HPDE6-E6E7 (cell line): Measurements from ENCODE around the gene NKAP.
"Not testable (repeated sequence)": the region's sequence is repeated elsewhere in the genome, so short reads cannot be mapped to it uniquely, and the experiment has no call there.

ENCODE experiments used
- DNase-seq: peaks from one replicate; pipeline ENCODE4 v3.0.0; 2011; ENCODE audit warnings: missing footprints; ENCODE audit errors: extremely low spot score

NKAP gene

DNA sequence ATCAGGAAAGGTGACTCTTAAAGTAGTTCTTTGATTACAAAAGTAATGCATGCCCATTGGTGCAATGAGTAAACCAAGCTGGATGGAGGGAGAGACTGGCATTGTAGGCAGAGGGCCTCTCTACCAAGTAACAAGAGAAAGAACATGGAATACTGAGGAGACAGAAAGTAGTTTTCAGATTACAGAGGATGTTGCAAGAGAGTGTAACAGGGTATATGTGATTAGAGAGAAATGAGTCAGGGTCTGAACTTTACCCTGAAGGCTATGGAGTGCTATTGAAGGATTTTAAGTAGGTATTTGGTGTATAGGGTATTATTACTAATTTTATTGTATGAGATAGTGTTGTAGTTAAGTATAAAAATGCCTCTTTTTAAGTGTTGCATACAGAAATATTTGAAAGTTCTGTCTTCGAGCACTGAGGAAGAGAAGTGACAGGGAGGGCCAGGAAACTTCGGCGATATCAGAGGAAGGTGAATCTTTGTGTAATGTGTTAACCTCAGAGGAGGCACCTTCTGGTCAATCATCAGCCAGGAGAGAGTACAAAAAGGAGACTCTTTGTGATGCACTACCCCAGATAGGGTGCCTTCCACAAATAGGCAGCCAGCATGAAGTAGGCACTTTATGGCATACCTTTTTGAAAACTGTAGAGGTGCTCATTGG is 8.2 kb downstream of the NKAP start:
- DNase-seq = no peak

DNA sequence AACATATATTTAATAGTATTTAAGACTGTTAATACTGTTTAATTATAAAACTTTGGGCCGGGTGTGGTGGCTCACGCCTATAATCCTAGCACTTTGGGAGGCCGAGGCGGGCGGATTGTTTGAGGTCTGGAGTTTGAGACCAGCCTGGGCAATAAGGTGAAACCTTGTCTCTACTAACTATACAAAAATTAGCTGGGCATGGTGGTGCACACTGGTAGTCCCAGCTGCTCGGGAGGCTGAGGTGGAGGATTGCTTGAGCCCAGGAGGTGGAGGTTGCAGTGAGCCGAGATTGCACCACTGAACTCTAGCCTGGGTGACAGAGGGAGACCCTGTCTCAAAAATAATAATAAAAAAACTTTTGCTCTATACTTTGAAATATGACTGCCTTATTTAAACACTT is 21.2 kb downstream of the NKAP start:
- DNase-seq = not testable (repeated sequence)

DNA sequence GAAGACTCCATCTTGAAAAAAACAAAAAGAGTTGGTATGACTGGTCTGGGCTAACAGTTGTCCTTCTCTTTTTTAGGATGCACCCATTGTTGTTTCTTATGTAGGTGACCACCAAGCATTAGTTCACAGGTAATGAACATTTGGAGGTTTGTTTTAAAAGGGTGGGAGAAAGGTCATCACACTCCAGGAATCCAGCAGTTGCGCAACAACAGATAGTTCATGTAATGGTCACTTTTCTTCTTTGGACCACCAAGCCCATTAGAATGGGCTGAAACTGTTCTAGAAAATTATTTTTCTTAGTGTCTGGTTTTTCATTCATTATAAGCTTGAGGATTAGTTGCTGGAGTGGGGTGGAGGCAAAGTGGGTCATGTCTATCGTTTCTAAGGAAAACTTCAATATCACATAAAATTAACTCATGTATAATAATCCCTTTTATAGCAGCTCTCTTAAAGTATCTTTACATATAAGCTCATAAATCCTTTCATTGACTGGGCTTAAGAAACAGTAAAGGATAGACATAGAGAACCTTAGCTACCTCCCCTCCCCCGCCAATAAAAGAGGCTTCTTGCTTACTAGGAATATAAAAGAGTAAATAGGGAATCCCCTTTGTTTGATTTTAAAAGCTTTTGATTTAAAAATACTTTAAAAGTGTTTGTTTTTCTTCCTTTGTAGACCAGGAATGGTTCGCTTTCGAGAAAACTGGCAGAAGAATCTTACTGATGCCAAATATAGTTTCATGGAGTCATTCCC is 23.5 kb downstream of the NKAP start:
- DNase-seq = no peak

DNA sequence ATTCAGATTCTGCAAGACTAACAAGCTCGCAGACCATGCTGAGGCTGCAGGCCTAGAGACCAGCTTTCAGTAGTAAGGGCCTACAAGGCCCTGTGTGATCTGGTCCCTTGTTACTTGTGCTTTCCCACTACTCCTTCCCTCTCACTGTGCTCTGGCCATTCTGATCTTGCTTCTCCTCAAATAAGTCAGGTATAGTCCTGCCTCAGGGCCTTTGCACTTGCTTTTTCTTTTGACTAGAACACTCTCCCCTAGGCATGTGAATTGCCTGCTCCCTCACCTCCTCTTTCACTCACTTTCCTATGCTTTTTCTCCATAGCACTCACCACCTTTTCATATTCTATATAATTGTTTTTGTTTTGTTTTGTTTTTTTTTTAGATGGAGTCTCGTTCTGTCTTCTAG is 25.7 kb downstream of the NKAP start:
- no peak for DNase-seq

DNA sequence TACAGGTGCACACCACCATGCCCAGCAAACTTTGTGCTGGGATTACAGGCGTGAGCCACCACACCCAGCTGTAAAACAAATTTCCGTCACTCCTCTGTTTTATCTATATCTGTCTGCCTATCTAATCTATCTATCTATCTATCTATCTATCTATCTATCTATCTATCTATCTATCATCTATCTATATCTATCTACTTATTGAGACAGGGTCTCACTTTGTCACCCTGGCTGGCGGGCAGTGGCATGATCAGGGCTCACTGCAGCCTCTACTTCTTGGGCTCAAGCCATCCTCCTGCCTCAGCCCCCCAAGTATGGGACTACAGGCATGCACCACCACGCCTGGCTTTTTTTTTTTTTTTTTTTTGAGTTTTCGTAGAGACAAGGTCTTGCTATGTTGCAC is 27.2 kb downstream of the NKAP start:
- no peak for DNase-seq

DNA sequence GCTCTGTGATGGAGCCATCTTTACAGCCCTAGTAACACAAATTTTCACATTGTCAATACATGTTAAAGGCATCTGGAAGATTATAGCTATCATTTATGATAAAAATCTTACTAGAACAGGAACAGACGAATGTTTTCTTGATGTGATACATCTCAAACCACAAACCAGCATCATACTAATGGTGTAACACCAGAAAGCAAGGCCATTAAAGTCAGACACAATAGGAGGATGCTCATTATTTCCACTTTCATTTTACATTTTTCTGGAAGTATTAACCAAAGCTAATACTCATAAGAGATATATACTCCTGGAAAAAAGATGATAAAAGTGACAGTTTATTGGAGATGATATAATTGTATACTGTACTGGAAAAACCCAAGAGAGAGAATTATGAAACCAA is 42.6 kb downstream of the NKAP start:
- DNase-seq = no peak

DNA sequence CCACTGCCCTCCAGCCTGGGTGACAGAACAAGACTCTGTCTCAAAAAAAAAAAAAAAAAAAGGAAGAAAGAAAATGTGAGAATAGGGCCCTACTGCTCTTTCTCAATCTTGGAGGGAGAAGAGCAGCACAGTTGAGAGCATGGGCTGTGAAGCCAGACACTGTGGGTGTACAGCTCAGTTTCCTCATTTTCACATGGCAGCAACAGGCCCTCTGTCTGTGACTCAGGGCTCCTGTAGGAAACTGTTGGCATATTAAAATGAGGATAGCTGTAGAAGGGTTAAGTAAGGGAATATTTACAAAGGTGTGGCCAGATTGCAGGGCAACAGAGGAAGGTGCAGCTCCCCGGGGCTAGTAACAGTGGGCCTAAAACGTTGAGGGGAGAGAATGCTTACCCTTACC is 44.4 kb downstream of the NKAP start:
- no peak for DNase-seq

DNA sequence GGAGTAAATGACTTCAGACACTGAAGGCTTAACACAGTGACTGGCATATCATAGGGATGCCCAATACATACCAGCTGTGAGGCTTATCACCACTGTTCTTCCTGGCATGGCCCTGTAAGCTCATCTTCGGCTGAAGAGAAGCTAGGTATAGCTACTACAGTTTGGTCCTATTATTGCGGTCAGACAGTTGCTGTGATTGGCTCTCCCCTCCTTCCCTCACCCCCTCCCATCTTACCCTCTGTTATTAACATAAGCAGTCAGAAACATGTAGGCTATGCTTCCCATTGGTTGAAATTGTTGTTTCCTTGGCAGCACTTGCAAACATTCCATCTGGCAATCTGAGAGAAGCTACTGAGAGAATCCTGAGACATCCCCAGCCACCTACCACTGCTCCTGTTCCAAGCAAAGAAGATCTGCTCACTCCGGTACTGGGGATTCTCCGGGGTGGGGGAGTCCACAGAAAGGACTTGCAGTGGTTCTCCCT is 47.7 kb downstream of the NKAP start, which contains the start of gene AKAP14:
TSS of gene AKAP14 (plus strand) at position 51 of the 484 bp plus-strand sequence. CDS start 7,331 bp downstream, outside the sequence.
- DNase-seq = no peak

DNA sequence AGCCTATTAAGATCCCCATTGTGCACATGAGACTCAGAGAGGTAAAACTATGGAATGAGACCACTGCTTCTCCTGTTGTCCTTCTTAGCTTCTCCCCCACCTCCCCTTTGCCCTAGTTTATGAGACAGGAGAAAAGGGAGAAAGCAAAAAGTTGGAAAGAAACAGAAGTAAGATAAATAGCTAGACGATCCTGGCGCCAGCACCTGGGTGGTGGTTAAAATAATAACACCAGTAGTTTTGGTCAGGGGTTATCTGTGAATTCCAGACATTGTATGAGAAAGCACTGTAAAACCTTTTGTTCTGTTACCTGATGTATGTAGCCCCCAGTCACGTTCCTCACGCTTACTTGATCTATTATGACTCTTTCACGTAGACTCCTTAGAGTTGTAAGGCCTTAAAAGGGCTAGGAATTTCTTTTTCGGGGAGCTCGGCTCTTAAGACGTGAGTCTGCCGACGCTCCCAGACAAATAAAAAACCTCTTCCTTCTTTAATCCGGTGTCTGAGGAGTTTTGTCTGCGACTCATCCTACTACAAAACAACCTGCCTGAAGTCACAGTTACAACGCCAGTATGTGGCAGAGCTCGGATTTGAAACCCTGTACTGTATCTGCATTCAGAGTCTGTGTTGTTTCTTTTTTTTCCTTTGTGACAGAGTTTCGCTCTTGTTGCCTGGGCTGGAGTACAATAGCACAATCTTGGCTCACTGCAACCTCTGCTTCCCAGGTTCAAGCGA is 51.4 kb downstream of the NKAP start:
- not testable (repeated sequence) for DNase-seq

DNA sequence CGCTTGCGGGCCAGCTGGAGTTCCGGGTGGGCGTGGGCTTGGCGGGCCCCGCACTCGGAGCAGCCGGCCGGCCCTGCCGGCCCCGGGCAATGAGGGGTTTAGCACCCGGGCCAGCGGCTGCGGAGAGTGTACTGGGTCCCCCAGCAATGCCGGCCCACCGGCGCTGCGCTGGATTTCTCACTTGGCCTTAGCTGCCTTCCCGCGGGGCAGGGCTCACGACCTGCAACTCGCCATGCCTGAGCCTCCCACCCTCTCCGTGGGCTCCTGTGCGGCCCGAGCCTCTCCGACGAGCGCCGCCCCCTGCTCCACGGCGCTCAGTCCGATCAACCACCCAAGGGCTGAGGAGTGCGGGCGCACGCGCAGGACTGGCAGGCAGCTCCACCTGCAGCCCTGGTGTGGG is 52.9 kb downstream of the NKAP start:
- DNase-seq = not testable (repeated sequence)

DNA sequence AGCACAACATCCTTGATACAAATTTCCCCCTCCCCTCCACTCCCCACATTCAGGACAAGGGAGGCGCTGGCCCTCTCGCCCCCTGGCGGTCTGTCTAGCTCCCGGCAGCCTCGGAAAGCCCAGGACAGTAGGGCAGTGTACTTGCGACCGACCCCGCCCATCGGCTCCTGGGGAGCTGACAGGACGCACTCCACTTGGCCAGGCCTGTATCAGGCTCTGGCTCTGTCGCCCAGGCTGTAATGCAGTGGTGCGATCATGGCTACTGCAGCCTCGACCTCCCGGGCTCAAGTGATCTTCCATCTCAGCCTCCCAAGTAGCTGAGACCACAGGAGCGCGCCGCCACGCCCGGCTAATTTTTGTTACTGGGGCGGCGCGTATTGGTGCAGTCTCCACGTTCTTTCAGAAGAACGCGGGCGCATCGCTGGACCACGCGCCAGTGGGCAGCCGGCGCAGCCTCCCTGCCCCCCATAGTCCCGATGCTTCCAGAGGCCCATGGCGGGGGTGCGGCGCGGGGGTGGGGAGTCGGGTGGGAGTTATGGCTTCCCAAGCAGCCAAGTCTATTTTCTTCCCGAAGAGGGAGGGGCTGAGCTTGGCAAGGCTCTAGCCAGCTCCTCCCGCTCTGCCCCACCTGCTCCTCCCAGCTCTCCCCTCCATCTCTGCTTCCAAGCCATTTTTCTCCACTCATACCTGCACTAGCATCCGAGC is 55.7 kb downstream of the NKAP start:
- DNase-seq = no peak

DNA sequence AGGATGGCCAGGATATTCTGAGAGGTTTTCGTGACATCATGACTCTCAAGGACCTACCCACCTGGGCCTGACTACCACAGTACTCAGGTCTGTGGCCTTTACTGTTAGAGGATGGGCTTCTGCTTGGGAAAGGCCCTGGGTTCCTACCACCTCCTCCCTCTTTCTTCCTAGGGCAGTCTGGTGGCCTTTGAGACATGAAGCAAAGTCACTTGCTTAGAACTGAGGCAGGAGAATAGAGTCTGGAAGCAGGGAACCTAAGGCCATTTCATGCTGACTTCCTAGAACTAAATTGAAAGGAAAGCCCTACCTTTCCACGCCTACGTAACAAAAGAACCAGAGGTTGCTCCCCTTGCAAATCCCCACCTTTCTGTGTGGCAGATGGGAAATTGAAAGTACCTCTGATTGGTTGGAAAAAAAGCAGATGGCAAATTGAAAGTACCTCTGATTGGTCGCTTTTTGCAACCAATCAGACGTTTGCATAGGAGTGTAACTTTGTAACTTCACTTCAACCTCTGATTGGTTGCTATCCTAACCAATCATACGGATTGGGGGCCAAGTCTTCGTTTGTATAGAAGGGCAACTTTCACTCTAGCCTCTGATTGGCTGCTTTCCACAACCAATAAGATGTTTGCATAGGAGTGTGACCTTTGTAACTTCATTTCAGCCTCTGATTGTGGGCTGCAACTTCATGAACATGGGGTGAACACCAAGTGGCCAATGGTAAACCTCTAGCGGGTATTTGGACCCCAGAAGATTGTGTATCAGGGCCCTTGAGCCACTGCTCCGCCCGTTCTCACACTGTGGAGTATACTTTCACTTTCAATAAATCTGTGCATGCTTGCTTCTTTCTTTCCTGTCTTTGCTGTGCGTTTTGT is 57.8 kb downstream of the NKAP start:
- DNase-seq = no peak

DNA sequence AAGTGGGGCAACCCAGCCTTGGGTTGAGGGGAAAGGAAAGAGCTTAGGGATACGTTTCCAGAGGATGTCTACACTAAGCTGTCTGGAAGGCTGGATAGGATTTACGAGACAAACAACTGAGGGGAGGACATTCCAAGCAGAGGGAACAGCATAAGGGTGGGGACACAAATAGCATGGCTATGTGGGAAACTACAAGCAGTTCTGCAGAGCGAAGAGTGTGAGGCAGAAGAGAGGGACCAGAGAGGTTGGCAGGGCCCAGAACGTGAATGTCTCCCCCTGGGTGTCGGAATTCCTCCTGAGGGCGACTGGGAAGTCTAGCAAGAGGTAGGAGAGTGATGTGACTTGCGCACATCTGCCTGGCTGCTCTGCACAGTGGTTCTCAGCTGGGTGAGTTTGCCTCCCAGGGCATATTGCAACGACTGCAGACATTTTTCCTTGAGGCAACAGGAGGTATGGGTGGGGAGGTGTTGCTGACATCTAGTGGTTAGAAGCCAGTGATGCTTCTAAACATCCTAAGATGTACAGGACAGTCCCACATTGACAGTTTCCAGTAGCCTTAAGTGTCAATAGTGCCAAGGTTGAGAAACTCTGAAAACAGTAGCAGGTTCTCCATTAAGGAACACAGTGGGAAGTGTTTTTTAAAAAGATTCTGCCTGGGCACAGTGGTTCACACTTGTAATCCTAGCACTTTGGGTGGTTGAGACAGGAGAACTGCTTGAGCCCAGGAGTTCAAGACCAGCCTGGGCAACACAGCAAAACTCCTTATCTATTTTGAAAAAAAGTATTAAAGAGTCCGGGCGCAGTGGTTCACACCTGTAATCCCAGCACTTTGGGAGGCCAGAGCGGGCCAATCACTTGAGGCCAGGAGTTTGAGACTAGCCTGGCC is 62.8 kb downstream of the NKAP start:
- peak; percentile 49 for DNase-seq

DNA sequence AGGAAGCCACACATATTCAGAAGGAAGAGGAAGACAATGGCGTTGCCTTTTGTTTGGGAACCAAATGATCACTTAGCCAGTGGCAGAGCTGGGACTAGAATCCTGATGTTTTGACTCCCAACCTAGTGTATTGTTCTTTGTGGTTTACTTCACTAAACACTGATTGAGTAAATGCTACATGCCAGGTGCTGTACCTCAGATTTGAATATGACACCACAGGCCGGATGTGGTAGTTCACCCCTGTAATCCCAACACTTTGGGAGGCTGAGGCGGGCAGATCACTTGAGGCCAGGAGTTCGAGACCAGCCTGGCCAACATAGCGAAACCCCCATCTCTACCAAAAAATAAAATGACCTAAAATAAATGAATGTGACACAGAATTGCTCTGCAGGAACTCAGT is 63.5 kb downstream of the NKAP start:
- no peak for DNase-seq

DNA sequence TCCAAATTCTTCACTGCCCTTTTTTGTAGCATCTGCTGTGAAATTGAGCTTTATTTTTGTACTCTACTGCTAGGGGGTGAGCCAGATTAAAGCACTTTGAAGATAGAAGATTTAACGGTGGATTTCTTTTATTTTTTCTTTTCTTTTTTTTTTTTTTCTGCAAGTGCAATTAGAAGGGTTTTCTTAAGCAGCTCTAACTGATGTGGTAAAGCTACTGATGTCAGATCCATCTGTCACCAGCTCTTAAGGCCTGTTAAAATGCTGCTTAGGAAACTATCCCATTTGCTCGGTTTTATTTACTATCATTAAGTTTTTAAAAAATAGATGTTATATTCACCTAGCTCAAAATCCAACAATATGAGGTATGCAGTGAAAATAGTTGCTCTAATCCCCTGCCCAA is 64.8 kb downstream of the NKAP start:
- no peak for DNase-seq

DNA sequence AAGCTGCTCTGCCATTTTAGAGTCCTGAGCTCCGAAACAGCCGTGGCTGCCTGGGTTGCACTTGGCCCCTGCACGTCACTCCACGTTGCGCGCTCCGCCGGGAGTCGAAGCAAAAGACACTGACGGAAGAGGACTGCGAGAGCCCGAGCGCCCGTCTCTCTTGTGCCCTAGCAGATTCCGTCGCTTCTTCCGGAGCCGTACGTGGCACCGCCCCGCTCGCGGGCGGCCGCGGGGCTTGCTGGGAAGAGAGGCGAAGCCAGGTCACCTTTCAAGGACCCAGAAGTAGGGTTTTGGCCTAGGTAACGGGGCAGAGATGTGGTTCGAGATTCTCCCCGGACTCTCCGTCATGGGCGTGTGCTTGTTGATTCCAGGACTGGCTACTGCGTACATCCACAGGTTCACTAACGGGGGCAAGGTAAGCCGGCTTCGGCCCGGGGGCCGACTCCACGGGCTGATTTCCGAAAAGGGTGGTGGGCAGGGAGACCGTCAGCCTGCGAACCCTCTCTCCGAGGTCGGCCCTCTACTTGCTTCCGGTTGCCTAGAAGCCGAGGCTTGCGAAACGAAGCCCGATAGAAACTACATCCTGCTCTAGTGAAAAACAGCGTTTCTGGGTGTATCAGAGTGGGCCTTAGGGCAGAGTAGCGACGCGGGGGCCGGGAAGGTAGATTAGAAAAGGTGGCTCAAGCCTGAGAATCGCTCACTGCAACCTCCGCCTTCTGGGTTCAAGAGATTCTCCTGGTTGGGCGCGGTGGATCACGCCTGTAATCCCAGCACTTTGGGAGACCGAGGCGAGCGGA is 71.8 kb downstream of the NKAP start, which contains the start of the genes NDUFA1 and RNF113A:
TSS of gene NDUFA1 (plus strand) at position 234 of the 797 bp plus-strand sequence. CDS start at position 314, 80 bp downstream.
TSS of gene RNF113A (minus strand) at position 135 of the 797 bp plus-strand sequence. CDS start at position 15, 120 bp downstream.
- DNase-seq = peak; percentile 64

DNA sequence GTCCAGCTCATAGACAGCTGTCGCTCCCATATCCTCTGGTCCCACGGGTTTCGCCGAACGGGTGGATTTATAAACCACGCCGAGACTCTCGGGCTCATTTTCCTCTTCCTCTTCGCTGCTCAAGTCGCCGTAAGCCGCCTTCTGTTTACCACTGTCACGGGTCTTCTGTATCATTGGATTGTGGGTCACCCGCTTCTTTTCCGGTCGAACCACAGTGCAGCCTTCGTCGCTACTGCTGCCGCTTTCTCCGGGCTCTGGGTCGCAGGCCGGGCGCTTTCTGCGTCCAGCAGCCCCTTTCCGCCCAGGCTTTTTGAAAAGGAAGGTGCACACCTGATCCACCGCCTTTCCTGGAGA is 72.3 kb downstream of the NKAP start:
- DNase-seq = no peak
